Activated naive CD4-positive, alpha-beta T cell treated with Interleukin-2 at 50 U/mL for 16 hours (primary cell): ENCODE results near the gene EPHA8.

Experiments
- DNase-seq: peaks from one replicate; pipeline ENCODE4 v3.0.0-alpha.2; 2020

Gene EPHA8

GRCh38 chr1:22625262-22625925 is 62.1 kb downstream of the EPHA8 start:
- no peak for DNase-seq

- DNase-seq, result no peak
Measured at GRCh38 chr1:22626237-22627157, 63.2 kb downstream of the EPHA8 start.

GRCh38 chr1:22627331-22627730 is 64.0 kb downstream of the EPHA8 start:
- no peak for DNase-seq

- no peak for DNase-seq
Measured at GRCh38 chr1:22628698-22629444, 65.6 kb downstream of the EPHA8 start.

- no peak for DNase-seq
Measured at GRCh38 chr1:22629886-22630285, 66.6 kb downstream of the EPHA8 start.

- no peak for DNase-seq
Measured at GRCh38 chr1:22633697-22634463, 70.6 kb downstream of the EPHA8 start.

- no peak for DNase-seq
Measured at GRCh38 chr1:22635436-22635835, 72.1 kb downstream of the EPHA8 start.

GRCh38 chr1:22636353-22636752 is 73.1 kb downstream of the EPHA8 start, which contains the start of gene C1QA:
Gene C1QA (plus strand): TSS chr1:22636628. CDS start chr1:22637617, 989 bp downstream.
- DNase-seq, result no peak

- DNase-seq, result no peak
Measured at GRCh38 chr1:22636927-22637326, 73.6 kb downstream of the EPHA8 start.

- DNase-seq, result no peak
Measured at GRCh38 chr1:22637907-22638445, 74.7 kb downstream of the EPHA8 start.

GRCh38 chr1:22638476-22639234 is 75.4 kb downstream of the EPHA8 start:
- no peak for DNase-seq

- DNase-seq, result no peak
Measured at GRCh38 chr1:22639286-22639685, 76.0 kb downstream of the EPHA8 start.

- DNase-seq, result no peak
Measured at GRCh38 chr1:22641247-22641646, 78.0 kb downstream of the EPHA8 start.

- DNase-seq, result peak; percentile 68
Measured at GRCh38 chr1:22641906-22642636, 78.8 kb downstream of the EPHA8 start.

GRCh38 chr1:22643381-22643780 is 80.1 kb downstream of the EPHA8 start, which contains the start of gene C1QC:
Gene C1QC (plus strand): TSS chr1:22643633. CDS start chr1:22644024, 391 bp downstream.
- no peak for DNase-seq

- no peak for DNase-seq
Measured at GRCh38 chr1:22643928-22644327, 80.6 kb downstream of the EPHA8 start.

- no peak for DNase-seq
Measured at GRCh38 chr1:22645931-22646330, 82.6 kb downstream of the EPHA8 start.

- no peak for DNase-seq
Measured at GRCh38 chr1:22646384-22646783, 83.1 kb downstream of the EPHA8 start.

GRCh38 chr1:22650089-22650693 is 86.9 kb downstream of the EPHA8 start:
- no peak for DNase-seq
